HG03196 (cell line): Measurements from ENCODE around the gene PTPRT.

Source experiments
- ATAC-seq: cut with Tn5 transposase; IDR thresholded peaks from one replicate; pipeline ENCODE4 v1.9.1; 2021; ENCODE audit not compliant: unreplicated experiment

Gene PTPRT

DNA sequence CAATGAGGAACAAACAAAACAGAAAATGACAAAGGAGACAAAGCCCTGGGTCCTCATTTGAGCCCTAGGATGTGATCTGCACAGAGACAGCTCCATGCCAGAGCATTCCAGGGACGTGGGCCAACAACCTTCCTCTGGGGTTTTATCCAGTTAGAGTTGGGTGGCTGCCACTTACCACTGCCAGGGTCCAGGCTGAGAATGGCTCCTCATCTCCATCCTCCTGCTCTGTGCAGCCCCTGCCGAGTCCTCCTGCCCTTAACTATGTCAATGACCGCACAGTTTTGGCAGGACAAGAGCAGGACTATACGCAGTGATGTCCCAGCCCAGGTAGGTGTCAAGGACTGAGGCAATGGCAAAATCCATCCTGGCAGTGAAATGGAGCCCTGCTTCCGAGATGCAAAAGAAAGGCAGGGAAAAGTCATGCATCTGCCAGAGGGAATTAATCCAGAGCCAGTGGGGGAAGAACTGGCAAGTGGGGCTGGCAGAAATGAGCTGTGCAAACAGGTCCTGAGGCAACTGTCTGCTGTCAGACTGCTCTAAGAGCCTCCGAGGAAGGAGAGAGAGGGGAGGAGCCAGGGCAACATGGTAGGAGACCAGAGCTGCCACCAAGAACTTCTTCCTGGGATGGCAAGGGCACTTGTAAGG lies 449.4 kb downstream of the PTPRT start:
- no peak for ATAC-seq

DNA sequence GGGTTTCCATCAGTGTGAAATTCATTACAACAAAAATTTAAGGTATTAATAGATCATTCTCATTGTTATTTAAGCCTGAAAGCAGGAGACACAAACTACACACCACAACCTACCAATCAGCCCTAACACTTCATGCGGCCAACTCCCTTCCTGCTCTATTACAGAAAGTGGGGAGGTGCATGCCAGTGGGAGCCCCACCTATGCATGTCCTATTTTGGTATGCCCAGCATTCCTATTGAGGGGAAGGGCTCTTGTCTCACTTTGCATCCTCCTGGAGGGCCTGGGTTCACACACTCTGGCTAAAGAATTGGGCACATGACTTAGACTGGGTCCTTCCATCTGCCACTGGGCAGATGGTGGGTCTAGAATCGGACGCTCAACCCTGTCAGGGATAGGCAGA lies 450.0 kb downstream of the PTPRT start:
- no peak for ATAC-seq

DNA sequence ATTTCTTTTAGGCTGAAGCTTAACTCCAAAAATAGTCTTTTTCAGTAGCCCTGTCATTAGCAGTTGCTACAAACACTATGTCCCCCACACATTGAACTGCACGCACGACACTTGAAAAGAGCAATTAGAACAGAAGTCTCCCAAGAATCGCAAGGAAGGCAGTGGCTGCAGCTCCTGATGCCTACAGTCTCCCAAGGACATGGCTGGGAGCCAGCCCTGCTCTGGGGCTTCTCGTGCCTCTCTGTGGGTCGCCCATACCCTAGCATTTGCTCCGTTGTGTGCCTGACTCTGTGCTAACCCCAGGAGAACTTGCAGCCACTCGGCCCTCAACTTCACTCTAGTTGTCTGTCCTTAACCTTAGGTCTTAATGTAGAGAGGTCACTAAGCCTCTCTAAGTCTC lies 454.2 kb downstream of the PTPRT start:
- ATAC-seq: no peak

DNA sequence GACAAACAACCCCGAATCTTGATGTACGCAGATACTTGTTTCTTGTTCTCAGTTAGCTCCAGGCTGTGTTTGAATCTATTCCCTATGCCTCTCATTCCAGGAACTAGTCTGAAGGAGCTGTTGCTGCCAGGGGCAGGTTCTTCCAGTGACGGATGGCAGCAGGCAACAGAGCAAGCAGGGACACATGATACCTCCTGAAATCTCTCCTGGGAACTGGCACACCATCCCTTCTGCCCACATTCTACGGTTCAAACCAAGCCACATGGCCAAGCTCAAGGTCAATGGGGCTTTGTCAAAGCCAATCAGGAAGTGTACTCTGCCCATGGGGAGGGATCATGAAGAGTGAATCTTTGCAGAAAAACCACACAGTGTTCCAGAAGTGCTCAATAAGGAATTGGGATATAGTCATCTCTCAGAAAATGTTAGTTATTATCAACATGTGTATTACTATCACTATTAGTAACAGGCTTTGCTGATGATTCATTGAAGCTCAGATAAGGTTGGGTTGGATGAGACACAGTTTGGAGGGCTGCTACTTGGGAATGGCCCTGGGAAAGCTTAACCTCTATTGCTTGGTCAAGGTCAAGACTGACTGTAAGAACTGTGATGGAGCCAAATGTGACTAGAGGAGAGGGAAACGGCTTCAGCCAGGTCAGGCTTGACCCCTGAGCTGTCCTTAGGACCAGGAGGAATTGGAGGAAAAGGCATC lies 454.9 kb downstream of the PTPRT start:
- ATAC-seq: no peak

DNA sequence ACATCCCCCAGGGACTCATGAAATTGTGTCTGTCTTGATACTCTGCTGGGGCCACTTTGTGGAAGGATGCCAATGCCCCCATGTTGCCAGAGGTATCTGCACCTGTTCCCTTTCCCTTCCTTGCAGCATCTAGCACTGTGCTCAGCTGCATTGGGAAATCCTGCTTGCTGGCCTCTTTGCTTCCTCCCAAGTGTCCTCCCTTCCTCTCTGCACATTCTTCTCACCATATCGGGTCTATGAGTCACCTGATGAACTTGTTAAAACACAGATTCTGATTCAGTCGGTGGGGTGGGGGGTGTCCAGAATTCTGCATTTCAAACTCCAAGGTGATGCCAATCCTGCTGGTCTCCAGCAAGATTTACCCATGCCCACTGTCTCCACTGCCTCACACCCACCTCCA lies 467.8 kb downstream of the PTPRT start:
- no peak for ATAC-seq

DNA sequence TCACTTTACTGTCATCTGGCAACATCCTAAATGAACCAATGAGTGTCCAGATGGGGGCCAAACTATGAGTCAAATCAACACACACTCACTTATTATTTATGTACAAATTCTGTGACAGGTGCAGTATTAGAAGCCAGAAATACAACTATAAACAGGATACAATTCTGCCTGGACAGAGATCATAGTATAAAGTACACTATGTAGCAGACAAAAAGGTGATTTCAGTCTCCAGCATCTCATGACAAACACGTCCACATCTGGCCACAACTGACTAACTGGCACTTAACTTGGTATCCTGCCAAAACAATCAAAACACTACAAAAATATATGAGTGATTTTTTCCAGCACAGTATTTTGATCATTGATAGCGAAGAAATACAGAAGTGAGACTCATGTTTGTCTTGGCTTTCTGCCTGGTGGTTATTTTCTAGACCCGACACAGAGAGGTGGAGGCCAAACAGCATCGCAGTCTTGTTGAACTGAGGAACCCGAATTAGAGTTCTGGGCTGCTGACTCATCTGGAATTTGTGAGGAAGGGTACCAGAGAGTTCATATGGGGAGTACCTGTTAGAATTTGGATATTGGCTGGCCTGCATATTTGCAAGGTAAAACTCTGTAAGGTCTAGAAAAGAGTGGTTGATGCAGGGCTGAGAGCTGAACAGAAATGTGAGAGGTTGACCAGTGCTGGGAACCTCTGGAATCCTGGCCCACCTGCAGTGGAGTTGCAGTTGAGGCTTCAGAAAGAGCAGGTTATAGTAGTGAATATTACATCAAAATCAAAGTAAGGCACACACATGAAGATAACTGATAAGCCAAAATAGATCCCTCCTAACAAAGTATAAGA lies 475.2 kb downstream of the PTPRT start:
- no peak for ATAC-seq

DNA sequence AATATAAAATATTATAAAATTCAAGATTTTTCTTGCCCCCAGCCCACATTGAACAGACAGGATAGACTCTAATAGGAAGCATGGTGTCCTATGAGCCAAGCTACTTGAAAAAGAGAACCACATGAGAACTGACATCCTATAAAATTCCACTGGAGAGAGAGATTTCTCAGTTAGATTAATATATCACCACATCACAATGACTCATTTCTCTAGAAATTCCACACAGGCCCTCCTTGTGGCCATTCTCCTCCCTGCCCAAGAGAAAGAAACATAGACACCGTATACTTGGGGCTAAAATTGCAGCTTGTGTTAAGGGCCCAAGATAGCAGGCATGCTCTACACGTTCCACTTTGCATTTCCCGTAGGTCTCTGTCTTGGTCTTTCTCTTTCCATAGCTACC lies 481.4 kb downstream of the PTPRT start:
- no peak for ATAC-seq

DNA sequence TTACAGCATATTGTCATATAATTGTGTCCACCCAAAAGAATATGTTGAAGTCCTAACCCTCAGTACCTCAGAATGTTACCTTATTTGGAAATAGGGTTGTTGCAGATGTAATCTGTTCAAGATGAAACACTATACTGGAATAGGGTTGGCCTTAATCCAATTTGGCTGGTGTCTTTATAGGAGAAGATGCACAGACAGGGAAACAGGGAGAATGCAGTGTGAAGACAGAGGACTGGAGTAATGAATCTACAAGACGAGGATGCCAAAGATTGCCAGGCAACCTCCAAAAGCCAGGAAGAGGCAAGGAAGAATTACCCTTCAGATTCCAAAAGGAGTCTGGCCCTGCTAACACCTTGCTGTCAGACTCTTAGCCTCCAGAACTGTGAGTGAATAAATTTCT lies 482.9 kb downstream of the PTPRT start:
- no peak for ATAC-seq

DNA sequence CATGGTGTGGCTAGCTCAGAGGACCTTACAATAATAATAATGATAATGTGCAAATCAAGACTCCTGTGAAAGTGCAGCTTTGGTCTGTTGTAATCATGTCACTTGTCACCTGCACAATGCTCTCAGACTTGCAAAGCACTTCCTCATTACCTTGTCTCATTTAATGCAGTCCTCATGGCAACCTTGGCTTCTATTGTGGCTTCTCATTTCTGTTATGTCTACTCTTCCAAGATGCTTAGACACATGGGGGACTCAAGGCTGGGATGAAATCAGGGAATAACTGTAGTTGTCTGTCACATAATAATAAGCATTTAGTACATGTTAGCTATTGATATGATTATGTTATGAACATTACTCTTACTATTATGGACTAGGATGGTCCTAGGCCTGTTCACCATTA lies 484.2 kb downstream of the PTPRT start:
- no peak for ATAC-seq

DNA sequence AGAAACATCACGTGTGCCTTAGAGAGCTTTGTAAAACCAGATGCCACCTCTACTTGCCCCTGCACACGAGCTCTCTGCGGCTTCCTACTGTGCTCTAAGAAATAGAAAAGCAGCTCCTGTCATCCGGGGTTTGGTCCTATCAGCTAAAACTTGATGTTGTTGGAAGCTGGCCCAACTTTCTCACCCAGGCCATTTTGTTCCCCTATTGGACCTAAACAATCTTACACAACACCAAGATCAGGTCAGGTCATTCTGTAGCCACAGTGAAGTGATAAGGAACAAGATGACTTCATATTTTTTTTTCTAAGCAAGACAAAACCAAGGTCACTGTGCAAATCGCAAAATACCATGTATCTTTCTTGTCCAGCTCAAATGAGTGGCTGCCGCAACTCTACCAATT lies 486.0 kb downstream of the PTPRT start:
- ATAC-seq: no peak

DNA sequence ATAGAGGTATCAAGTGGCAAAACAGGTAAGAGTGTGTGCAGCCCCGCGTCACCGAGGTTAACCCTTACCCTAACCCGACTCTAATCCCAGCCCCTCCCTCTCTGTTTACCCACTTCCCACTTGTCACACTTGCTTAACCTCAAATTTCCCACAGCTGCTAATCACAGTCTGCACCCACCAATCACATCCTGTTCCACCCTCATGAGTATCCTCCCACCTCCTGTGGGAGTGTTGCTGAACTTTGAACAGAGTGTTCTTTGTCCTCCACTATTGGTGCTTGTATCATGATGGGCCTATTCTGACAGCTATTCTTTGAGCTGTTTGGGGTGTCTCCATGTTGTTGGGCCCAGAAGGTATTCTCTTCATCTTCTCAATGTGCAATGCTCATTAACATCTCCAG lies 487.8 kb downstream of the PTPRT start:
- ATAC-seq: no peak

DNA sequence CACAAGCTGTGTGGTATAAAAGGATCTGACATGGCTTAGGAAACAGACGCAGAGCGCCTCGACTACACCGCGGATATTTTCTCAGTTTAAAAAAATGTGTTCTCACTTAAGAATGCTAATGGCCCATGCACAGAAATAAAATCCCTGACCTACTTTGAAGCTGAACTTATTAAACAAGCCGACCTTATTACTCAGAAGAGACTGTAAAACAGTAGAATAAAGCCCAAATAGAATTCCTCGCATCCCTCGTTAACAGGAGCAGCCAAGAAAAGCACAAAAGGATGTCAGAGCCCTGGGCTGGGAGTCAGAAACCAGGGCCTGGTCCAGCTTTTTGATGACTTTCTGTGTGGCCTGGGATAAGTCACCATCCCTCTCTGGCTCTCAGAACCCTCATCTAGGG lies 489.3 kb downstream of the PTPRT start:
- no peak for ATAC-seq

DNA sequence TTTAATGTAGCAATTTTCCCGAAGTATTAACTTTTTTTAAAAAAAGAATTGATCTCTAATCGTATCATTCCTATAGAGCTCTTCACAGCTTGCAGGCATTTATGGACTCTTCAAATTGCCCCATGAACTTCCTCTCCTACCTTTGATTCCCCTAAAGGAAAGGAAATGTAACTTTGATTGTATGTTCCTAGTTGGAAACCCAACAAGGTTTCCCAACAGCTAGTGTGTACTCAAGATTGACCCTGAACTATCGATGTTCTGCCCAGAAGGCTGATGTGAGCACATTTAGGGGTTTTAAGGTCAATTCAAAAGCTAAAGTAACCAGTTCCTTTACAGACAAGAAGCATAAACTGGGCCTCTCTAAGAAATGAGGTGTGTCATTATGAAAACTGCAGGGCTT lies 491.7 kb downstream of the PTPRT start:
- no peak for ATAC-seq

DNA sequence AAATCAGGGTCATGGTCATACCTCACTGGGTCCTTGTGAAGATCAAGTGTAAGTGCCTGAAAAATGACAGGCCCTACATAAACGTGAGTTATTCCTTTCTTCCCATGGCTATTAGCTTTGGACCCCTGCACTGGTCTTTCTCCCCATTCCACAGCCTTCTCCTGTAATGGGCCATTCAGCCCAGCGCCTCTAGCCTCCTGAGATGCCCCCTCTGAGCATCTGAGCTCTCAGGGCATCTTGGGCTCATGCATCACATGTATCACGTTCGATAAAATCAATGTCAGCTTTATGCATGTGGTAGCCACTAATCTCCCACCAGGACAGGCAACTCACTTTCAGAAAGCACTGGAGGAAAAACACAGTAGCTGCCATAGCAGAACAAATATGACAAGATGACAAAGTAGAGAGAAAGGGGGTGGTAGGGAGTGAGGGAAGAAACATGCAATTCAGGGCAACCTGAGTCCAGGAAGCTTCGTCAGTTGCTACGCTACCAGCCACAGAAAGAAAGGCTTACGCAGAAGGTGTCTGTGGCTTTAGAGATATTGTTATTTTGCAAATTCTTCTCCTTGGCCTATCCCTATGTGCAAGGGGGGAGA lies 498.8 kb downstream of the PTPRT start:
- no peak for ATAC-seq

DNA sequence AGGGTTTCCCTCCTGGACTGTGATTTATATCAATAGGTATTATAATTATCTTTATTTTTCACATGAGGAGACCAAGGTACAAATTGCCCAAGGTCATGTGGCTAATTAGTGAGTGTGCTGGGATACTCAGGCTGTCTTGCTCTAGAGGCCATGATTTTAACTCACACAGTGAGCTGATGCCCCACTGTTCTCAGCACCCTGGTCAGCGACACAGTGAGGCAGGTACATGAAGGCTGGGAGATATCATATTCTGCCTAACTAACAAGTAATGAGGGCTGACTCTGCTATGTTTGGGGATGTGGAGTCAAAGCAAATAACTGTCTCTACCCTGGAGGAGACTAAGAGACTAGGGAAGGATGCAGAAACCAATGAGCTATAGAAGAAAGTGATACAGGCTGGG lies 501.1 kb downstream of the PTPRT start:
- no peak for ATAC-seq

DNA sequence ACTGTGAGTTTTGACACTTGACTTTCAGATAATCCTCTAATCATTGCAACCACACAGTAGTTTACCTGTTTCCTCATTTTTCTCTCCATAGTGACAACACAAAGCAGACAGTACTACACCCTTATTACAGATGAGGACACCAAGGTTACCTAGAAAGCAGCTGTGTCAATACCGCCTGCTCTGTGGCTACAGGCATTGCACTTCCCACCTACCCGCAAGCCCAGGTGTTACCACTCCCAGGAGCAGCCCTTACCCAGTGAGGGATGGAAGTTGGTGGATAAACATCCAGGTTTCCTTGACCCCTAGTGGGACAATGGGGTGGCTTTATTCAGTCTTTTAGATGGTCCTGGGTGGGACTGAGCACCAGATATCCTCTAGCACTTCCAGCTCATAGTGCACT lies 503.6 kb downstream of the PTPRT start:
- no peak for ATAC-seq

DNA sequence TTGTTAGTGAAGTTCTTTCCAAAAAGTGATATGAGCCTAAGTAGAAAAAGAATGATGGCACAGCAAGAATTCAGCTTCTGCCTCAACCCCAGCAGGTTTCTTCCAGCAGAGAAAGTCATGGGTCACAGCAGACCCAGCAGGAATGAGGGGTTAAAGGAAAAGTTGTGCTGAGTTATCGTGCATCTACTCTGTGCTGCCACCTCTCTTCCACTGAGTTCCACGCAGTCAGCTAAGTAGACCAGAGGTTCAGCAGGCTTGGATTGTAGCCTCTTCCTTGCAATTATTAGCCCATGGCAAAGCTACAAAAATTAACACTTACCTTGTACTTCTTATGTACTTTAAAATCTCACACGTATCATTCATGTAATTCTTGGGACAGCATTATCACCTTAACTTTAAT lies 510.8 kb downstream of the PTPRT start:
- ATAC-seq: no peak

DNA sequence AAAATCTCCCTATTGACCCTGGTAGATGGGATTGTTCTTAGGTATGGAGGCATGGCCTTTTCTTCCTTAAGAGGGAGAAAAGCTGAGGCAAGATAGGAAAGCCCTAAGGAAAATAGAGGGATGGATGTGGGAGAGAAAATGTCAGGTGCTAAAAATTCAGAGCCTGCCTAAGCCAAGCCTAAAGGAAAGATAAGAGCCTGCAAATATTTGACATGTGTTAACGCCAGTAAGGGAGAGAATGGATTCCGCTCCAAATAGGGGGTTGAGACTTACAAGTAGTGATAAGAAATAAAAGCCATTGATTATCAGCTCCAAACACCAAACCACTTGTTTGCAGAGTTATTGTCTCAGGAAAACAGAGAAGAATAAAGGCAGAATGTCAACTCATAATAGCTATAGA lies 533.6 kb downstream of the PTPRT start:
- no peak for ATAC-seq

DNA sequence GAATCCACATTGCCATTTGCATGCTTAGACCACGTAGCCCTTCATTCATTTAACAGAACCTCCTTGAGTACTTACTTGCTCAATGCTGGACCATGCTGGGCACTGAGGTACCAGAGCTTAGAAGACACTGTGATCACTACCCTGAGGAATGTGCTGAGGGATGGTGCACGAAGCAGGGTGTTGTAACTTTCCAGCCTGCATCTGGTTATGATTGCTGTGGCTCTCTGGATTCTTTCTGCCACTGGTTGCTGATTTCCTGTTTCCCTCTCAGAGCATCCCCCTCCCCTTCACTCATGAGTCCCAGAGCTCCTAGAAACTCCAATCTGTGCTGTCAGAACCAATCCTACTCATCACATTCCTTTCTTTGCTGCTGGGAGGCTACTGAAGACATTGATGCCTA lies 537.4 kb downstream of the PTPRT start:
- ATAC-seq: no peak

DNA sequence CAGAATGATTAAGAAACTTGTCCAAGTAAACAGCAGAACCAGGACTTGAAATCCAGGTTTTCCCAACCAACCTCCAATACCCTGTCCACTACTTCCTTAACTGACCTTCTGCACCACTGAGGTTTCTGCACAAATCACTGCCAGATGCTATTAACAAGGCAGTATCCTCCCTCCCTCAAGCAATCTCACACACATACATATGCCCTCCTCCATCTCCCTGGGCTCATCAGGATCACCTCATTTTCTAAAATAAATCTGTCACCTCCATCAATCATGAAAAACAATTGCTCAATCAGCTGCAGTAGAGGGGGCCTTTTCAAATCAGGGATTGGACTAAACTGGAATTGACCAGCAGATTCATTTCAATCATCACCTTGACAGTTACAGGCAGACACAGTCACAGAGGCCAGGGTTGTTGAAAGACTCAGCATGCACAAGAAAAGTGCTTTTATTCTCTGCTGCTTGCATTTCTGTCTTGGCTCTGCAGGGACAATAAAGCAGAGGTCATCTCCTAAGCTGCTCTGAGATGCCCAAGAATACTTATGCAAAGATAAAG lies 539.4 kb downstream of the PTPRT start:
- no peak for ATAC-seq

DNA sequence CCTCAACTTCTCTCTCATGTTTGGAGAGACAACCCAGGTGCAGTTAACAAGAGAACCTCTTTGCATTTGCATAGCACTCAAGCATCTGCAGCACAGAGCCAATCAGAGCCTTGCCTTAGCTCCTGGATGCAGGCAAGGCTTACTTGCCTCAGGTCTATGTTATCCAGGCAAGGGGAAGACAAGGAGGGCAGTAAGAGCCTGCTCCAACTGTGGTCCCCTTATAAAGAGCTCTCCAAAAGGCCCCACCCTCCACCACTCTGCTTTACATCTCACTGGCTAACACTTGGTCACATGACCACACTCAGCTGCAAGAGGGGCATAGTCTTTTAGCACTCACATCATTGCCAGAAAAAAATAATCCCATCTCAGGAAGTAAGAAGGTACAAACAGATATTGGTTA lies 540.0 kb downstream of the PTPRT start:
- no peak for ATAC-seq
